Neural progenitor cell (in vitro differentiated cells): ENCODE data around the gene SETD2. TPM values are rescaled to one million over a fixed set of nuclear protein-coding genes. Genes with fewer than 3 reads are reported as not detected.
"Not testable (repeated sequence)": the region's sequence is repeated elsewhere in the genome, so short reads cannot be mapped to it uniquely, and the experiment has no call there.

ENCODE experiments used
- DNase-seq: peaks from one replicate; pipeline ENCODE4 v3.0.0-alpha.2; 2016; ENCODE audit warnings: low spot score
- H2AFZ ChIP-seq: fragments of 200-600 bp; sonication (generic); replicated peaks from 2 replicates; pipeline ENCODE4 v1.6.1; 2016; ENCODE audit warnings: antibody characterized with exemption
- H3F3A ChIP-seq: fragments of 200-600 bp; sonication (generic); 2 replicates; pipeline ENCODE4 v1.6.1; 2016; ENCODE audit warnings: antibody characterized with exemption, low read depth
- H3K27ac ChIP-seq: fragments of 200-600 bp; sonication (generic); 2 replicates; pipeline ENCODE4 v1.5.1; 2016; ENCODE audit warnings: mild to moderate bottlenecking
- H3K27me3 ChIP-seq: fragments of 200-600 bp; sonication (generic); 2 replicates; pipeline ENCODE4 v1.6.1; 2016; ENCODE audit warnings: mild to moderate bottlenecking, moderate library complexity
- H3K36me3 ChIP-seq: fragments of 200-600 bp; sonication (generic); 2 replicates; pipeline ENCODE4 v1.5.1; 2016
- H3K4me1 ChIP-seq: fragments of 200-600 bp; sonication (generic); 2 replicates; pipeline ENCODE4 v1.6.1; 2016; ENCODE audit warnings: mixed run types
- H3K4me2 ChIP-seq: fragments of 200-600 bp; sonication (generic); 2 replicates; pipeline ENCODE4 v1.6.1; 2016
- H3K4me3 ChIP-seq: fragments of 200-600 bp; sonication (generic); 2 replicates; pipeline ENCODE4 v1.5.1; 2016
- H3K79me2 ChIP-seq: fragments of 200-600 bp; sonication (generic); 2 replicates; pipeline ENCODE4 v1.6.1; 2016; ENCODE audit warnings: low read depth
- H3K9ac ChIP-seq: fragments of 200-600 bp; sonication (generic); 2 replicates; pipeline ENCODE4 v1.6.1; 2016
- H3K9me3 ChIP-seq: fragments of 200-600 bp; sonication (generic); 2 replicates; pipeline ENCODE4 v1.5.1; 2016; ENCODE audit warnings: low read depth
- H4K20me1 ChIP-seq: fragments of 200-600 bp; sonication (generic); 2 replicates; pipeline ENCODE4 v1.6.1; 2016; ENCODE audit warnings: low read depth
- H3K27ac Mint-ChIP-seq: 3 replicates; pipeline ENCODE4 v1.8.0; 2021; ENCODE audit warnings: mixed read lengths
- H3K27me3 Mint-ChIP-seq: 2 replicates; pipeline ENCODE4 v1.8.0; 2022; ENCODE audit warnings: low read depth, mild to moderate bottlenecking, inconsistent platforms, moderate library complexity, mixed read lengths; ENCODE audit not compliant: insufficient read depth
- H3K36me3 Mint-ChIP-seq: 3 replicates; pipeline ENCODE4 v1.8.0; 2021; ENCODE audit warnings: mixed read lengths
- H3K4me1 Mint-ChIP-seq: 3 replicates; pipeline ENCODE4 v1.8.0; 2021; ENCODE audit warnings: mixed read lengths
- H3K4me3 Mint-ChIP-seq: 3 replicates; pipeline ENCODE4 v1.8.0; 2021; ENCODE audit warnings: mild to moderate bottlenecking, moderate library complexity, mixed read lengths
- H3K9me3 Mint-ChIP-seq: 3 replicates; pipeline ENCODE4 v1.8.0; 2020; ENCODE audit warnings: mixed read lengths
- EZH2 ChIP-seq: fragments of 200-600 bp; sonication (generic); IDR thresholded peaks from 2 replicates; pipeline ENCODE4 v1.6.1; 2017; ENCODE audit warnings: antibody characterized with exemption, mild to moderate bottlenecking, moderate library complexity
- EZH2phosphoT487 ChIP-seq: fragments of 200-600 bp; sonication (generic); IDR thresholded peaks from 2 replicates; pipeline ENCODE4 v1.6.1; 2017; ENCODE audit warnings: antibody characterized with exemption
- total RNA-seq: library from RNA; depleted of rRNA; stranded (reverse); fragments of >200 nt; gene quantifications from 2 replicates; pipeline ENCODE4 v1.2.3, GENCODE V29; 2015; ENCODE audit warnings: low replicate concordance
- TF ChIP-seq, protein P1 (sequence below): fragments of 200-600 bp; sonication (generic); IDR thresholded peaks from 2 replicates; pipeline ENCODE4 v1.5.1; 2017; ENCODE audit warnings: antibody characterized with exemption, mild to moderate bottlenecking

Gene SETD2
- total RNA-seq, 1 donor from 2014 or later: 46.0 TPM

DNA sequence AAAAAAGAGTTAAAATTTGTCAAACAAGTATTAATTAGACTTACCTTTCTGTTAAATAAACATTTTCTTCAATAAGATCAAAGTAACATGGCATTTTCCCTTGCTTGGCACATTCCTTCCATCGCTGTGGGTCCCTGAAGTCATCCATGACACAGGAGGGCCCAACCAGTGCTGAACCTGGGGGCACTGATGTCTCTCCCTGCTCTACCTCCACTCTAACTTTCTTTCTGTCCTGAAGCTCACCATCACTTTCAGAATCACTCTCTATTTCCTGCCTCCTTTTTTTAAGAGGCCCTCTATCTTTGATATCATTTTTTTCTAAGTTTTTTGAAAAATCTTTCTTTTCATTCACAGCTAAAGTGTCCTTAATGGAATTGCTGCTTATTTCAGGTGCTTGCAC is 43.8 kb downstream of the SETD2 start:
- Mint-ChIP-seq H3K27ac (no peak overlapping the region), H3K27me3 (no peaks in the 10 kb centered on the region), H3K9me3 (no peaks in the 10 kb centered on the region), H3K4me1 (no peaks in the 10 kb centered on the region), H3K4me3 (no peak overlapping the region), H3K36me3 (peaks cover 57% of the 10 kb centered on the region)
- Histone ChIP-seq H3K4me3 (no peak overlapping the region), H3K27ac (no peak overlapping the region), H2AFZ (no peak overlapping the region), H3K27me3 (no peaks in the 10 kb centered on the region), H3K4me2 (no peak overlapping the region), H4K20me1 (peaks cover 15% of the 10 kb centered on the region), H3K9ac (no peak overlapping the region), H3K9me3 (no peaks in the 10 kb centered on the region), H3K79me2 (peaks cover 23% of the 10 kb centered on the region), H3K36me3 (peaks cover 3% of the 10 kb centered on the region), H3K4me1 (no peaks in the 10 kb centered on the region), H3F3A (no peaks in the 10 kb centered on the region)
- no peak for DNase-seq
- TF ChIP-seq EZH2phosphoT487: no peak
- TF ChIP-seq EZH2: no peak
- TF ChIP-seq, protein P1, sequence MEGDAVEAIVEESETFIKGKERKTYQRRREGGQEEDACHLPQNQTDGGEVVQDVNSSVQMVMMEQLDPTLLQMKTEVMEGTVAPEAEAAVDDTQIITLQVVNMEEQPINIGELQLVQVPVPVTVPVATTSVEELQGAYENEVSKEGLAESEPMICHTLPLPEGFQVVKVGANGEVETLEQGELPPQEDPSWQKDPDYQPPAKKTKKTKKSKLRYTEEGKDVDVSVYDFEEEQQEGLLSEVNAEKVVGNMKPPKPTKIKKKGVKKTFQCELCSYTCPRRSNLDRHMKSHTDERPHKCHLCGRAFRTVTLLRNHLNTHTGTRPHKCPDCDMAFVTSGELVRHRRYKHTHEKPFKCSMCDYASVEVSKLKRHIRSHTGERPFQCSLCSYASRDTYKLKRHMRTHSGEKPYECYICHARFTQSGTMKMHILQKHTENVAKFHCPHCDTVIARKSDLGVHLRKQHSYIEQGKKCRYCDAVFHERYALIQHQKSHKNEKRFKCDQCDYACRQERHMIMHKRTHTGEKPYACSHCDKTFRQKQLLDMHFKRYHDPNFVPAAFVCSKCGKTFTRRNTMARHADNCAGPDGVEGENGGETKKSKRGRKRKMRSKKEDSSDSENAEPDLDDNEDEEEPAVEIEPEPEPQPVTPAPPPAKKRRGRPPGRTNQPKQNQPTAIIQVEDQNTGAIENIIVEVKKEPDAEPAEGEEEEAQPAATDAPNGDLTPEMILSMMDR: no peak

DNA sequence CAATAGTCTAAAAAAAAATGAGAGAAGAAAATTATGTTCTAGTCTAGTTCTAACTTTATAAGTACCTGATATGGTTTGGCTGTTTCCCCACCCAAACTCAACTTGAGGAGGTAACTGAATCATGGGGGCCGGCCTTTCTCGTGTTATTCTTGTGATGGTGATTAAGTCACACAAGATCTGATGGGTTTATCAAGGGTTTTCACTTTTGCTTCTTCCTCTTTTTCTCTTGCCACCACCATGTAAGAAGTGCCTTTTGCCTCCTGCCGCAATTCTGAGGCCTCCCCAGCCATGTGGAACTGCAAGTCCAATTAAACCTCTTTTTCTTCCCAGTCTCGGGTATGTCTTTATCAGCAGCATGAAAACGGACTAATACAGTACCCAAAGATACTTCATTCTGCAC is 44.5 kb downstream of the SETD2 start:
- H3K9me3 Mint-ChIP-seq, H3K27me3 ChIP-seq, H3K9ac ChIP-seq, H3K27ac ChIP-seq, H3K36me3 ChIP-seq, H3K4me1 ChIP-seq, H3K4me3 Mint-ChIP-seq, H3K4me2 ChIP-seq, DNase-seq, H3K4me1 Mint-ChIP-seq, H3F3A ChIP-seq, H3K27ac Mint-ChIP-seq, H3K9me3 ChIP-seq, H3K4me3 ChIP-seq, H3K27me3 Mint-ChIP-seq, H2AFZ ChIP-seq, H4K20me1 ChIP-seq: not testable (repeated sequence)
- peaks cover 56% of the 10 kb centered on the region for H3K36me3 Mint-ChIP-seq
- H3K79me2 ChIP-seq: peaks cover 19% of the 10 kb centered on the region

DNA sequence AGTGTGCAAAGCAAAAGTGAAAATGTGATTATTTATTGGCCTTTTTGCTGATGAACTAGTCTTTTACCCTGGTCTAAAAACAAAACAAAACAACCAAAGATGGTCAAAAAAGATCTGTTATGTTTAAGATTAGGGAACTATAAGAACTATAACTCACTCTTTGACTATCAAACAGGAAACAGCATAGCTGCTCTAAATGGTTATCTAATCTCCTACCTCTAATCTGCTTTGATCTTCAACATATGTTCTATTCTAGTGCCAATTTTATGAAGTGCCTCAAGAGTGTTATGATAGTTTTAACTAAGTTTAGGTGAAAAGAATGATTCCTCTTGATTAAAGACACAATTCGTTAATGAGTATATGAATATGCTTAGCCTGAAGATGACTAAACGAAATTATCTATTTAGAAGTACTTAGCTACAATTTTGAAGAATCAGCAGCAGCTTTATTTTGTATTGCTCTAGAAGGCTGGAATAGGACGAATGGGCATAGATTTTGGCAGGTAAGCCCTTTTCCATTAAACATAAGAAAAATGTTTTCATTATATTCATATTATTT is 46.0 kb downstream of the SETD2 start:
- no peak for DNase-seq
- Histone ChIP-seq H3K36me3 (no peaks in the 10 kb centered on the region), H3K9ac (no peak overlapping the region), H2AFZ (no peak overlapping the region), H3K4me2 (no peak overlapping the region), H3K4me3 (no peak overlapping the region), H3K9me3 (no peaks in the 10 kb centered on the region), H3K27ac (no peak overlapping the region), H3K4me1 (no peaks in the 10 kb centered on the region), H3K27me3 (no peaks in the 10 kb centered on the region), H4K20me1 (peaks cover 10% of the 10 kb centered on the region), H3K79me2 (peaks cover 15% of the 10 kb centered on the region), H3F3A (no peaks in the 10 kb centered on the region)
- no peaks in the 10 kb centered on the region for H3K9me3 Mint-ChIP-seq
- TF ChIP-seq, protein P1: no peak
- no peak for TF ChIP-seq EZH2
- H3K27me3 Mint-ChIP-seq: no peaks in the 10 kb centered on the region
- H3K4me3 Mint-ChIP-seq: no peak overlapping the region
- H3K36me3 Mint-ChIP-seq: peaks cover 57% of the 10 kb centered on the region
- no peaks in the 10 kb centered on the region for H3K4me1 Mint-ChIP-seq
- H3K27ac Mint-ChIP-seq: no peak overlapping the region

DNA sequence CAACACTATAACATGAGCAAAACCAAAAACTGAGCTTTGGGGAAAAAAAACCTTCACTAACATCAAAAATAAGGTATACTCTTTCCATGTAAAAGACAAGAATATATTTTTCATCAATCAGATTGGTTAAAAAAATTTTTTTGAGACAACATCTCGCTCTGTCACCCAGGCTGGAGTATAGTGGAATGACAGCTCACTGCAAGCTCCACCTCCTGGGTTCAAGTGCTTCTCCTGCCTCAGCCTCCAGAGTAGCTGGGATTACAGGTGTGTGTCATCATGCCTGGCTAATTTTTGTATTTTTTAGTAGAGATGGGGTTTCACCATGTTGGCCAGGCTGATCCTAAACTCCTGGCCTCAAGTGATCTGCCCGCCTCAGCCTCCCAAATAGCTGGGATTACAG is 48.4 kb downstream of the SETD2 start:
- H3K27ac ChIP-seq, H3K9ac ChIP-seq, H3K4me1 ChIP-seq, H3K9me3 Mint-ChIP-seq, H3K9me3 ChIP-seq, DNase-seq, H2AFZ ChIP-seq, H3K4me1 Mint-ChIP-seq, H3K27me3 Mint-ChIP-seq, H3K4me3 Mint-ChIP-seq, H3K4me2 ChIP-seq, H3K27ac Mint-ChIP-seq, H3K27me3 ChIP-seq, H3F3A ChIP-seq, H3K4me3 ChIP-seq, H3K79me2 ChIP-seq, H3K36me3 ChIP-seq, H4K20me1 ChIP-seq: not testable (repeated sequence)
- peaks cover 37% of the 10 kb centered on the region for H3K36me3 Mint-ChIP-seq
